ENCODE data around the gene MZT1.

- TF ChIP-seq ZNF660 (tag by site-specific recombination; IDR thresholded peaks at IDR 0.05) (no peak), CTCF (tag by site-specific recombination; IDR thresholded peaks at IDR 0.05) (no peak), ZBTB7A (tag by site-specific recombination; IDR thresholded peaks at IDR 0.05; ENCODE audit: low read depth) (no peak), ZNF274 (IDR thresholded peaks at IDR 0.05; ENCODE audit: low read length) (no peak), ZNF274 (tag by site-specific recombination; IDR thresholded peaks at IDR 0.05; ENCODE audit: borderline replicate concordance) (no peak), RBAK (tag by site-specific recombination; IDR thresholded peaks at IDR 0.05) (no peak), ZNF692 (tag by site-specific recombination; IDR thresholded peaks at IDR 0.05) (no peak), ZBTB26 (tag by site-specific recombination; optimal IDR thresholded peaks at IDR 0.05) (no peak), ZNF510 (tag by site-specific recombination; IDR thresholded peaks at IDR 0.05; ENCODE audit: insufficient replicate concordance) (no peak), ZNF433 (tag by site-specific recombination; IDR thresholded peaks at IDR 0.05; ENCODE audit: low read depth) (no peak), ZBTB8A (tag by site-specific recombination; IDR thresholded peaks at IDR 0.05) (no peak), ZNF174 (tag by site-specific recombination; IDR thresholded peaks at IDR 0.05) (no peak), ZBTB1 (tag by site-specific recombination; IDR thresholded peaks at IDR 0.05) (no peak), ZNF140 (tag by site-specific recombination; IDR thresholded peaks at IDR 0.05) (no peak)
These were observed 9.6 kb upstream of the MZT1 start for GRCh38 chr13:72737033-72737432.
